Amniotic epithelial cell (primary cell): ENCODE data around the gene RASA2.
A peak's percentile ranks its signal among the peaks of the same experiment; 100 is the strongest.

Experiments
- DNase-seq: peaks from one replicate; pipeline ENCODE4 v3.0.0-alpha.2; 2010; ENCODE audit warnings: low read depth

Gene RASA2, protein sequence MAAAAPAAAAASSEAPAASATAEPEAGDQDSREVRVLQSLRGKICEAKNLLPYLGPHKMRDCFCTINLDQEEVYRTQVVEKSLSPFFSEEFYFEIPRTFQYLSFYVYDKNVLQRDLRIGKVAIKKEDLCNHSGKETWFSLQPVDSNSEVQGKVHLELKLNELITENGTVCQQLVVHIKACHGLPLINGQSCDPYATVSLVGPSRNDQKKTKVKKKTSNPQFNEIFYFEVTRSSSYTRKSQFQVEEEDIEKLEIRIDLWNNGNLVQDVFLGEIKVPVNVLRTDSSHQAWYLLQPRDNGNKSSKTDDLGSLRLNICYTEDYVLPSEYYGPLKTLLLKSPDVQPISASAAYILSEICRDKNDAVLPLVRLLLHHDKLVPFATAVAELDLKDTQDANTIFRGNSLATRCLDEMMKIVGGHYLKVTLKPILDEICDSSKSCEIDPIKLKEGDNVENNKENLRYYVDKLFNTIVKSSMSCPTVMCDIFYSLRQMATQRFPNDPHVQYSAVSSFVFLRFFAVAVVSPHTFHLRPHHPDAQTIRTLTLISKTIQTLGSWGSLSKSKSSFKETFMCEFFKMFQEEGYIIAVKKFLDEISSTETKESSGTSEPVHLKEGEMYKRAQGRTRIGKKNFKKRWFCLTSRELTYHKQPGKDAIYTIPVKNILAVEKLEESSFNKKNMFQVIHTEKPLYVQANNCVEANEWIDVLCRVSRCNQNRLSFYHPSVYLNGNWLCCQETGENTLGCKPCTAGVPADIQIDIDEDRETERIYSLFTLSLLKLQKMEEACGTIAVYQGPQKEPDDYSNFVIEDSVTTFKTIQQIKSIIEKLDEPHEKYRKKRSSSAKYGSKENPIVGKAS

DNA sequence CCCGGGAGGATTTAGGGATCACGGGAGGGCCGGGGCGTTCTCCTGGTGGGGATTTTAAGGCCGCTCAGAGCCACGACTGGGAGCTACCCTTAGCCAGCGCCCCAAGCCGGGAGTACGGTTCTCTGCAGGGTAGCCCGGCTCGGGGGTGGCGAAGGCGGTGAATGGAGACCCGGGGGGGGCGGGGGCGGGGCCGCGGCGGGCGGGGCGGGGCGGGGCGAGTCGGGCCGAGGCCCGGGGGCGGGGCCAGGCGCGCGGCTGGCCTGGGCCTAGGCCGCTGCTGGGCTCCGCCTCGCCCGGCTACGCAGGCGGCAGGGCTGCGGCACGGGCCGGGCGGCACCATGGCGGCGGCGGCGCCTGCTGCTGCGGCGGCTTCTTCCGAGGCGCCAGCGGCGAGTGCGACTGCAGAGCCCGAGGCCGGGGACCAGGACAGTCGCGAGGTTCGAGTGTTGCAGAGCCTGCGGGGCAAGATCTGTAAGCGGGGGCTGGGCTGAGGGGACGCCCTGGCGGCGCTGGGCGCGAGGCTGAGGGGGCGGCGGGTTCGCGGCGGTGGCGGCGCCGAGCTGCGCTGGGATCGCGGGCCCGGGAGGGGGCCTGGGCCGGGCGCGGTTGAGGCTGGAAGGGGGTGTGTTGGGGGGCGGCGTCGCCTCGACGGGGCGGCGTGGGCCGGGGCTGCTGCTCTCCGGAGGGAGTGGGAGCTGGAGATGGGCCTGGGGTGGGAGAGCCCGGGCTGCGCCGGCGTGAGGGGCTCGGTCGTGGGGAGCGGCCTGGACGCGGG is at the start of gene RASA2:
Gene RASA2 (plus strand): TSS at position 282 of the 775 bp plus-strand sequence. CDS start 57 bp downstream, at position 339.
- DNase-seq: peak; percentile 52

DNA sequence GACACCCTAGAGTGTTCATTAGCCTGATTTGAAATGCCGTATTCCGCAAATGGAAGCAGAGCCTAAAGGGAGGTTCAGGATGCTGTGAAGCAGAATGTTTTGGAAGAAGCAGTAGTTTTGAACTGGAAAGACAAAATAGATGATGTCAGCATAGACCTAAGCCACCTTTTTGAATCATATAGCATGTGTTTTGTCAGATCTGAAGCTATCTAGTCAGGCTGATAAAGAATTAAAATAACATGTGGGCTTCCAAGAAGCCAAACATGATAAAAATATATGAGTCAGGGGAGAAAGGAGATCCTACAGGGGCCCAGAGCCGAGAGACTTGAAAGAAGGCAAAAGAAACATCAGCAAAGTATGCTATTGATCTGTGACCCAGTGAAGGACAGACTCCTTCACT is 47.2 kb upstream of the RASA2 start:
- DNase-seq: peak; percentile 74

DNA sequence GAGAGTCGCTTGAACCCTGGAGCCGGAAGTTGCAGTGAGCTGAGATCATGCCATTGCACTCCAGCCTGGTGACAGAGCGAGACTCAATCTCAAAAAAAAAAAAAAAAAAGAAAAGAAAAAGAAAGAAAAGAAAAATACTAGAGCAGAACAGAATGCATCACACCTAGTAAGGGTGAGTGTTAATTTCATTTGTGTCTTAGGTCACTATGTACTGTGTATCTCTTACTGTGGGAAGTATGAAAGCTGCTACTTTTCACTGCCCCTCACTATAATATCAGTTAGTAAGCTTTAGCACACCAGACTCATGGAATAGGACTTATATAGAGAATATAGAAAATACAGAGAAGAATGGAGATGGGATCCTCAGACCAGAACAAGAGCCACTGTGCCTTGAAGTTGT is 45.9 kb upstream of the RASA2 start:
- DNase-seq: no peak

DNA sequence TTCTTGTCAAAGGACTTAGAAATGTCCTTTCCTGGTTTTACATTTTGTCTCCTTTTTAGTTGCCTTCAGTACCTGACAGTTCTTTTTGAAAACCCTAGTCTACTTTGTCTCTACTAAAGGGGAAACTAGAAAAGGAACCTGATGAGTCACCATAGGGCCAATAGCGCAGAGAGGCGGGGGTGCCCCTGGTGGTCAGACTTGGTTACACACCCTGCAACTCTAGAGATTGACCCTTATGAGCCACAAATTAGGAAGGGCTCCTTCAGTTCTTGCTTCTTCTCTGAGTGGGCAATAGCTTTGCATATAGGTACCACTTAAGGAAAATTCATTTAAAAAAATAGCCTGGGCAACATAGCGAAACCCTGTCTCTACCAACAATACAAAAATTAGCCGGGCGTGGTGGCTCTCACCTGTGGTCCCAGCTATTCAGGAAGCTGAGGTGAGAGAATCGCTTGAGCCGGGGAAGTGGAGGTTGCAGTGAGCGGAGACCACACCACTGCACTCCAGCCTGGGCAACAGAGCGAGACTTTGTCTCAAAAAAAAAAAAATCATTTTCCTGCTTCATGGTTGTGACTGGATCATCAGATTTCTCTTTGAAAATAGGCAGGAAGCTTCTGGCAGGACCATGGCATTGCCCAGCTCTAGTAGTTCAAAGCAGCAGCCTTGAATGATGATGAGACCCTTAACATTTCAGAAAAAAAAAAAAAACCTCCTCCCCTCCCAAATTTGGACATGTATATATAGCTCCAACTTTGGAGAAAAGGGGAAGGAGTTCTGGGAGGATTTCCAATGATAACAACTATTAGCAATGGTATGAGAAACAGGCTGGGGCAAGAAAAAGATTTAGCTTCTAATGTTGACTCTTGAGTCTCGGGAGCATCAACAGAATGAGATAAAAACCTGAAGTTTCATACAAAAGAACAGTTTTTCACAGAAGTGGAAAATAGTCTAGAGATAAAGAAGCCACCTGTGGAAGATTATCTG is 45.2 kb upstream of the RASA2 start:
- DNase-seq: peak; percentile 65

DNA sequence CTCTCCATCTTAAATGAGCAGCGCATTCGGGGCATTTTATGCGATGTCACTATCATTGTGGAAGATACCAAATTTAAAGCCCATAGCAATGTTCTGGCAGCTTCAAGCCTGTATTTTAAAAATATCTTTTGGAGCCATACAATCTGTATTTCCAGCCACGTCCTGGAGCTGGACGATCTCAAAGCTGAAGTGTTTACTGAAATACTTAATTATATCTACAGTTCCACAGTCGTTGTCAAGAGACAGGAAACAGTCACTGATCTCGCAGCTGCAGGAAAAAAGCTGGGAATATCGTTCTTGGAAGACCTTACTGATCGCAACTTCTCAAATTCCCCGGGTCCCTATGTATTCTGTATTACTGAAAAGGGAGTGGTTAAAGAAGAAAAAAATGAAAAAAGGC is 44.4 kb upstream of the RASA2 start:
- DNase-seq: no peak

DNA sequence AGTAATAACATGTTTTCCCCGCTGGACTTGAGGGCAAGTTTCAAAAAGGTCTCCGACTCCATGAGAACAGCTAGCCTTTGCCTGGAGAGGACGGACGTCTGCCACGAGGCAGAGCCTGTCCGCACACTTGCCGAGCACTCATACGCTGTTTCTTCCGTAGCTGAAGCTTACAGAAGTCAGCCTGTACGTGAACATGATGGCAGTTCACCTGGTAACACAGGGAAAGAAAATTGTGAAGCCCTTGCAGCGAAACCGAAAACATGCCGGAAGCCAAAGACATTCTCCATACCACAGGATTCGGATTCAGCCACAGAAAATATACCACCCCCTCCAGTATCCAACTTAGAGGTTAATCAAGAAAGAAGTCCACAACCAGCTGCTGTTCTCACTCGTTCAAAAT is 43.9 kb upstream of the RASA2 start:
- DNase-seq: no peak

DNA sequence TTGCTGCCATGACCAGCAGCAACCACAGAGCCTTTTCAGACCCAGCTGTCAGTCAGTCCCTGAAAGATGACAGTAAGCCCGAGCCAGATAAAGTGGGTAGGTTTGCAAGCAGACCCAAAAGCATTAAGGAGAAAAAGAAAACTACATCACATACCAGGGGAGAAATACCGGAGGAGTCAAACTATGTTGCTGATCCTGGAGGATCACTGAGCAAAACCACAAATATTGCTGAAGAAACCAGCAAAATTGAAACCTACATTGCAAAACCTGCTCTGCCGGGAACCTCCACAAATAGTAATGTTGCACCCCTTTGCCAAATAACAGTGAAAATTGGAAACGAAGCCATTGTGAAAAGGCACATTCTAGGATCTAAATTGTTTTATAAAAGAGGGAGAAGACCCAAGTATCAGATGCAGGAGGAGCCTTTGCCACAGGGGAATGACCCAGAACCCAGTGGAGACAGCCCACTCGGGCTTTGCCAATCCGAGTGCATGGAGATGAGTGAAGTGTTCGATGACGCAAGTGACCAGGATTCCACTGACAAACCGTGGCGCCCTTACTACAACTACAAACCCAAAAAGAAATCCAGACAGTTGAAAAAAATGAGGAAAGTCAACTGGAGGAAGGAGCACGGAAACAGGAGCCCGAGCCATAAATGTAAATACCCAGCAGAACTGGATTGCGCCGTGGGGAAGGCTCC is 42.1 kb upstream of the RASA2 start:
- peak; percentile 88 for DNase-seq

DNA sequence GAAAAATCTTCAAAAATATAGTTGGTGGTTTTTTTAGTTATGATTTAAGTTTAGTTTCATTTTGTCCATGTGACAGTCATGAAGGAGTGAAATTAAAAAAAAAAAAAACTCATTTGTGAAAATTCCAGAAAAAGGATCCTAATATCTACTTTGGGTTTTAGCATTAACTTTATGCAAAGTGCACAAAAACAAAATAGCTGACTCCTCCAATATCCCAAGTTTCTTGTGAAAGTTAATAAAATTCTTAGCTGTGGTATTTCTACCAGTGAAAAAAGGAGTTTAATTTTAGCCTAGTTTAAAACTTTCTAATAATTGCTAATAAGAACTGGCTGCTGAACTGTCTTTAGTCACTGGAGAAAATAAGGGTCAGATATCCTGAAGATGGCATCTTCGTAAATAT is 40.8 kb upstream of the RASA2 start:
- no peak for DNase-seq

DNA sequence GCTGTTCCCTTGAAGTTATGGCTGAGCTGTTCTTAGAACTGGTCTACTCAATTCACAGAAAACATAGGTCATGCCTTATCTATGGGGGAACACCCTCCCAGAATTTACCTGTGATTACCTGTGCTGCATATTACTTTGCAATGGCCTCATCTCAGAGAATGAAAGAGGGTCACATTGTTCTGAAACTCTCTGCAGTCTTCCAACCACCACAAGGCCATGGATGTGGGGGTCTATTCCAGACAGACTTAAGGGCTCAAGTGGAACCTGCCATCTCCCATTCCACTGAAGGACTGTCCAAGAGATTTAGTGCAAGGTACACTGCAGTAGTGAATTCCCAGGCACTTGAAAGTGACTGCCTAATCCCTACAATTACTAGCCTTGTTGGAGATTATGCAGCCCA is 40.1 kb upstream of the RASA2 start:
- no peak for DNase-seq

DNA sequence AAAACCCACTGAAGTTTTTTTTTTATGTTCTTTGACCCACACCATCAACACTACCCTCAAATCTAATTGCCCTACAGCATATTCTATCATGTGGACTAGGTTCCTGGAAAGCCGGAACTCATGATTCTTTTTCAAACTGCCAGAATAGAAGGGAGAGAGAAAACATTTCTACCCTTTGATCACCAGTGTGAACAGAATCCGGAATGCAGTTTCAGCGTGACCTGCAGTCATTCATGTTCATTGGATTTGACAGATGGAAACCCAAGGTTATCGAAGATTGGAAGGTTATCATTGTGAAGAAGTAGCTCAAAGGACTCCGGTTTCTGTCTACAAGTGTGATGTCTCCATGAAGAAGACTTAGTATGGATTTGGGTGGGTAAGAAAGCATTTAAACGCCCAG is 39.4 kb upstream of the RASA2 start:
- DNase-seq: no peak

DNA sequence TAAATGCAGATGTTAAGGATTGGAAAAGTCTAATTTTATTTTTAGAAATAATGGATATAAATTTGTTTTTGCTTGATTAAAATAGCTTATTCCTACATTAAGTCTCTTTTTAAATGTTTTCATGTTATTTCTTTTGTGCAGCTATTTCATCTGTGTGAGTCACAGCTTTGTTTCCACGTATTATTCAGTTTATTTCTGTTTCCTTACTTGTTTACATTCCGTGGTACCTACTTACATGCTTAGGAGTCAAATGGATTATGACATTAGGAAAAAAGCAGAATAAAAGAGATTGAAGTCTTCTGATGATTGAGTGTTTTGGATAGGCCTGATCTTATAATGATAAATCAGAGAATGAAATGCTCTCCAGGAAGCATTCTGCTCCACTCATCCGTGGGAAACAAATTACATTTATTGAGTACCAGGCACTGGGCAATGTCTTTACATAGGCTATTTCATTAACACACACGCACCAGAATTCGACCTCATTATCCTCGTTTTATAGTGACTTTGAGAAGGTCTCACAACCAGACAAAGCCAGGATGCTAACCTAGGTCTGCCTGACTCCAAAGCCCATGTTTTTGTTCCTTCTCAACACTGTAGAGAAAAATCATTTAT is 38.1 kb upstream of the RASA2 start:
- peak; percentile 70 for DNase-seq

DNA sequence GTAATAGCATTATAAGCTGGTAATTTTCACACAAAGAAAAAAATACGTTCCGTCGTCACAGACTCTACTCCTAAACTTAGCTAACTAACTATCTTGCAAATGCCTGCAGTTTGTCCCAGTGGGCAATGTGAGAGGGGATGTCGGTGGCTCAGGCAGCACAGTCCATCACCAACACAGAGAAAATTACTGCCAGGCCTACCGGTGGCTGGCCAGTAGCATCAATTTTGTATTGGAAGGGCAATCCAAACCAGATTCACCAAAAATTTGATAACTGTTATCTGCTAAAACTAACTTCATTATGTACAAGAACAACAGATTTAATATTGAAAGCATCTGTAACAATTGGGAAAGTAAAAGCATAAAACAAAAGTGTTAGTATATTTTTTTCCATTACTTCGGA is 37.4 kb upstream of the RASA2 start:
- DNase-seq: no peak

DNA sequence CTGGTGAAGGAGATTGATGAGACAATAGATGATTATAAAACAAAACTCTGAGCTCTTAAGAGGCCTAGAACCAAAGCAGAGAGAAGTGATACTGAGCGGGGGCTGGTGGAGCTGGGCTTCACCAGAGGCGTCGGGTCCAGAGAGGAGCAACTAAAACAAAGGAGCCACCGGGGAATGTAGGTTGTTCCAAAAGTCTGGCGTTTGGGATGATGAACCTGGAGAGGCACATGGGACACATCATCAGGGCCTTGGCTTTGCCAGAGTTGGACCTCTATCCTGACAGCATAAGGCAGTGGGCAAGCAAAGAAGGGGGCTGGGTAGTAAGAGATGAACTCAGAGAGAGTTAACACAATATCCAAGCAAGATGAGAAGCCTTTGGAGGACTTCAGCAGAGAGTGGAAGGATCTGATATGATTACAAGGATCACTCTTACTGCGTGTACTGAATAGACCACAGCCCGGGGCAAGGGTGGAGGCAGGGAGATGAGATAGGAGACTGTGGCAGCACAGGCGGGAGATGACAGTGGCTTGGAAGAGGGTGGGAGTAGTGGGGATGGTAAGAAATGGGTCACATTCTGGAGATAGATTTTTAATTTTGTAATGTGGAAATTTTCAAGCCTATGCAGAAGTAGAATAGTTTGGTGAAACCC is 36.0 kb upstream of the RASA2 start:
- no peak for DNase-seq

DNA sequence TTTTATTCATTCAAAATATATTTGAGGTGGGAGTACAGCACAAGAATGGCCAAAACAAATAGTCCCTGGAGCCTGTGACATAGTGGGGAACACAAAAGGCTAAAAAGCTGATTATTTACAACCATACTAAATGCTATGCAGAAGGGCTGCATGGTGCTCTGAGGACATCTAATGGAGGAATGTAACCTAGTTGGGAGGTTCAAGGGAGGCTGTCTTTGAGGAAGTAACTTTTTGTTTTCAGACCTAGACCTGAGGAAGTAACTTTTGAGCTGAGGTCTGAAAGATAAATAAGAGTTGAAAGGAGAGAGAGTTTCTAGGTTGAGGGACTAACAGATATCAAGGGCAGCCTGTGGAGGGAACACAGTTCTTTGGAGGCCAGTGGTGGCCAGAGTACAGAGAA is 34.8 kb upstream of the RASA2 start:
- peak; percentile 65 for DNase-seq

DNA sequence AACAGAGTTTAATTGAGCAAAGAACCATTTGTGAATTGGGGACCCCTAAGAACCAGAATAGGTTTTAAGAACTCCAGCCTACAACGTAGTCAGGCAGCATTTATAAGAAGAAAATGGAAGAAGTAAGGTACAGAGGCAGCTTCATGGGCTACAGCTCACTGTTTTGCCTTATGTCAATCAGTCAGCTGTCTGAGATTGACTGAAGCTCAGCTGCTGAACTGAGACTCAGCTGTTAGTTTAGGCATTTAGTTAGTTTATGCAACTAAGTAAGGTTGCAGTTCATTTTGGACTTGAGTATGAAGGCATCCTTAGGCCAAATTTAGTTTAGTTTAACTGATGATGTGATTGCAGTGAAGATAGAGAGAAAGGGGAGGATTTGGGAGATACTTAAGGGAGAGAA is 34.1 kb upstream of the RASA2 start:
- DNase-seq: no peak

DNA sequence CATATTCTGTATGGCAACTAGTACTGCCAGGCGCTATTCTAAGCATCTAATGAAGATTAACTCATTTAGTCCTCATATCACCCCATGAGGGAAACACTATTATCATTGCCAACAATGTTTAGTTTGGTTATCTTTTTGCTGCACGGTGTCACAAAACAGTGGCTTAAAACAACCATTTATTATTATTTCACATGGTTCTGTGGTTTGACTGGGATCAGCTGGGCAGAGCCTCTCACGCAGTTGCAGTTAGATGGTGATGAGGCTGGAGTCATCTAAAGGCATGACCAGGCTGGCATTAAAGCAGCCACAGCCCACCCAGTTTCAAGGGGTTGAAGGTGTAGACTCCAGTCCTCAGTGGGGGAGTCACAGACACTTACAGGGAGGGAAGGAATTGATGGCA is 32.8 kb upstream of the RASA2 start:
- DNase-seq: no peak

DNA sequence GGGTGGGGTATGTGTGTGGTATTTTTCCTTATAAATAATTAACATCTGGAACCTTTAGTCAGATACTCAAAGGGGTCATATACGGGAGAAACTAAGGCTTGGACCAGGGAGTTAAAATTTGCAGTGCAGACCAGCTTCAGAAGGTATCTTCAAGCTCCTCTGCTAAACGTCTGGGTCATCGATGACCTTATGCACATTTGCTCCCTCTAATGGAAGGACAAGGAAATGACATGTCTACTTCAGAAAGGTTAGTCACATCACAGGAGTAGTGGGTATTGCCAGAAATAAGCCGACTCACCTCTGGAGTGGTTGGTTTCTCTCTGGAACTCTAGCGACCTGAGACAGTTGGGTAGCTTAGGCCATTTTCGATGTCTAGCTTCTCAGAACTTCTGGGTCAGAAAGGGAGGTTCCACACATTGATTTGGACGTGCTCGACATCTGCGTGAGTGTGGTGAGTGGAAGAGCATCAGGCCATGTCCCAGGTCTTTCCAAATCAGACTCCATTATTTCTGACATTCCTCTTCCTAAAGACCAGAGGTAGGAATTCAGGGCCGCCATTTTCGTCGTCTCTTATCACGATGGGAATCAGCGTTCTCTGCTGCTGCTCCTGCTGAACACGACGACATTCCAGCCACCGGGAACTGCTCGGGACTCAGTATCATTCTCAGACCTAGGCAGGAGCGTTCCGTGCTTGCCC is 31.8 kb upstream of the RASA2 start:
- peak; percentile 84 for DNase-seq

DNA sequence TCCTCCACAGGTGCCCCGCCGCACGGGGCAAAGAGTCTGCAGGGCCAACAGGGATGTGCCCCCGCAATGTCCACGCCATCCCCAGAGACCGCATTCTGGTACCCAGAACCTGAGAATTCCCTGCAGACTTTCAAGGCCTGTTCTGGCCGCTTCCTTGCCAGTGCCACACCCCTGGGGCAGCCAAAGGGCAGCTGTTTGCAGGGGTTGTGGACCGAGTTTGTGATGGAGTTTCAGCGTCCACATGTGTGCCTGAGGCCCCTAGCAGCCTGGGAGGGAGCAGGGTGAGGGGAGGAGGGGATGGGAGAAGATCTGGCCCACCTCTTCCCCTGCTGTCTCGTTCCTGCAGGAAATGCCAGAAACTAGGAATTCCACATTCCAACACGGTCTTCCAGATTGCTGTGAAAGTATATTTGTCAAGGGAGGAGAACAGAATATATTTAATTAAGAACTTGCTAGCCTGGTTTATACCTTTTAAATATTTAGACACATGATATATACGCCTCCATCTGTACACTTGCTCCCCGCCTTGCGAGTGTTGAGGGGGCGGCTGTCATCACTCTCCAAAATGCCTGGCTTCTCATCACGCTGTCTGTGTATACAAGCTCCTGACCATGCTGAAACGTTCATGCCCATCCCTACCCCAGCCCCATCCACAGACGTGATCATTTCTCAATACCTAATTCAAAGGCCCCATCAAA is 31.1 kb upstream of the RASA2 start:
- DNase-seq: no peak

DNA sequence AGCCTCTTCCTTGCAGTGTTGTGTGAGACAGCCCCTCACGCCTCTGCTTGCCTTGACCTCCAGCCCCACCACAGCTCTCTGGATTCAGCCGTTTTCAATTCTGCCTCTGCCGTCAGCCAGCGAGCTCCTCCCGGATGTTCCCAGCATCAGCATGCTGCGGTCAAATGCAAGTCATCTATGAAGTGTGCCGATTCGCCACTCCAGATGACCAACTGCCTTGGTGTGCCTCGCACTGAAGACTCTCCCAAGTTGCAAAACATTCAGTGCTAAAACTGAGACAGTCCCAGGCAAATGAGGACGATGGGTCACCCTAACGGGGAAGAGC is 30.6 kb upstream of the RASA2 start:
- no peak for DNase-seq
